ENCODE data around the gene GYPE.

- TF ChIP-seq, protein P1, sequence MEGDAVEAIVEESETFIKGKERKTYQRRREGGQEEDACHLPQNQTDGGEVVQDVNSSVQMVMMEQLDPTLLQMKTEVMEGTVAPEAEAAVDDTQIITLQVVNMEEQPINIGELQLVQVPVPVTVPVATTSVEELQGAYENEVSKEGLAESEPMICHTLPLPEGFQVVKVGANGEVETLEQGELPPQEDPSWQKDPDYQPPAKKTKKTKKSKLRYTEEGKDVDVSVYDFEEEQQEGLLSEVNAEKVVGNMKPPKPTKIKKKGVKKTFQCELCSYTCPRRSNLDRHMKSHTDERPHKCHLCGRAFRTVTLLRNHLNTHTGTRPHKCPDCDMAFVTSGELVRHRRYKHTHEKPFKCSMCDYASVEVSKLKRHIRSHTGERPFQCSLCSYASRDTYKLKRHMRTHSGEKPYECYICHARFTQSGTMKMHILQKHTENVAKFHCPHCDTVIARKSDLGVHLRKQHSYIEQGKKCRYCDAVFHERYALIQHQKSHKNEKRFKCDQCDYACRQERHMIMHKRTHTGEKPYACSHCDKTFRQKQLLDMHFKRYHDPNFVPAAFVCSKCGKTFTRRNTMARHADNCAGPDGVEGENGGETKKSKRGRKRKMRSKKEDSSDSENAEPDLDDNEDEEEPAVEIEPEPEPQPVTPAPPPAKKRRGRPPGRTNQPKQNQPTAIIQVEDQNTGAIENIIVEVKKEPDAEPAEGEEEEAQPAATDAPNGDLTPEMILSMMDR (IDR thresholded peaks at IDR 0.05; ENCODE audit: insufficient read depth, low read length, poor library complexity, severe bottlenecking), result no peak
- no peak for TF ChIP-seq EZH2phosphoT487 (conservative IDR thresholded peaks at IDR 0.05; ENCODE audit: low read length)
These were observed 22.5 kb downstream of the GYPE start for GRCh38 chr4:143882892-143883291.
